Stimulated activated effector memory CD8-positive, alpha-beta T cell treated with anti-CD3 and anti-CD28 coated beads, Interleukin-12 subunit alpha, Interleukin-12 subunit beta, amount 100 ng/mL, for 72 hours (primary cell): ENCODE results near the gene VPS50.

ENCODE experiments used
- ATAC-seq: fragments of 150-1000 bp; cut with Tn5 transposase; 2 replicates; pipeline ENCODE4 v1.10.0; 2021
- DNase-seq, 2 donors: peaks; one replicate each; pipeline ENCODE4 v3.0.0; 2021 to 2022; ENCODE audit warnings: low spot score in 2 of 2
- H3K27ac Mint-ChIP-seq: one replicate; pipeline ENCODE4 v1.8.0; 2022; ENCODE audit warnings: mild to moderate bottlenecking, mixed read lengths
- H3K36me3 Mint-ChIP-seq: one replicate; pipeline ENCODE4 v1.8.0; 2022; ENCODE audit warnings: mild to moderate bottlenecking, mixed read lengths
- H3K4me1 Mint-ChIP-seq: one replicate; pipeline ENCODE4 v1.8.0; 2022; ENCODE audit warnings: mixed read lengths
- H3K4me3 Mint-ChIP-seq: one replicate; pipeline ENCODE4 v1.8.0; 2022; ENCODE audit warnings: mild to moderate bottlenecking, mixed read lengths
- H3K9me3 Mint-ChIP-seq: one replicate; pipeline ENCODE4 v1.8.0; 2022; ENCODE audit warnings: mixed read lengths

VPS50 gene

DNA sequence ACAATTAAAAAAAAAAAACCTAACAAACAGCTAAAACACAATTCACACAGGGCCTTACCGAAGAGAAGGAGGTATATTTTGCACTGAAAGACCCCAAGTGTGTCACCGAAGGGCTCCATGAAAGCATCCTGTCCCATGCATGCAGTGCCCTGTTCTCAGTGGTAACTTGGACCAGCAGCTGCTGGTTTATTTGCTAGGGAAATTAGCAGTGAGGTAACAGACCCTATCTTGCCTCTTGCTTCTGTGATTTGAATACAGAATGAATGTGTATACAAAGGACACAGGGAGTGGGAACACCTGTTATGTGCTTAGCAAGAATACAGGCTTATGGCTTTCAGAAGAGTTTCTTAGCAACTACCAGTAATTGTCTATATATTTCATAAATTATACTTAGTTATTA lies 5.9 kb upstream of the VPS50 start, which contains the start of gene HEPACAM2:
Gene HEPACAM2, minus strand, starts transcription at position 160 of the 400 bp plus-strand sequence.
- Mint-ChIP-seq H3K4me3 (no peak within 1 kb of the TSS), H3K27ac (no peak within 1 kb of the TSS), H3K9me3 (no peaks in the 10 kb centered on the region), H3K36me3 (no peaks in the 10 kb centered on the region), H3K4me1 (no peaks in the 10 kb centered on the region)
- no peak for DNase-seq
- no peak for ATAC-seq

DNA sequence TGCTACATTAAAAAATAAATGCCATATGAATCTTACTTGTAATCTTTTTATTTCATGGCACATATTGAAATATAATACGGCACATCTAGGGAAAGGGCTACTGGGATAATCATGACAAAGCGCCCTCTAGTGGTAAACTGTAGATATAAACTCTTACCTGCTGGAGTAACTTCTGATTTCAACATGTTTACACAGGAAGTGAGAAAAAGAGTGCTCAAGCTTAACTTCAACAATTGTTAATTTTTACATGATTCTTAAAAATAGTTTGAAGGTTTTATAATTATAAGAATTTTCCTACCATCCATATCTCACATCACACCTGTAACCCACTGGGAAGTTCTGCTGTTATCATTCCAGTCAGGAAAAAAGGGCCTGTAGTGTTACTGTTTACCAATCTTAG lies 3.9 kb upstream of the VPS50 start:
- ATAC-seq (no peak), DNase-seq (no peak)
- Mint-ChIP-seq H3K27ac (no peak overlapping the region), H3K9me3 (no peaks in the 10 kb centered on the region), H3K36me3 (no peaks in the 10 kb centered on the region), H3K4me1 (peaks cover 11% of the 10 kb centered on the region), H3K4me3 (no peak overlapping the region)

DNA sequence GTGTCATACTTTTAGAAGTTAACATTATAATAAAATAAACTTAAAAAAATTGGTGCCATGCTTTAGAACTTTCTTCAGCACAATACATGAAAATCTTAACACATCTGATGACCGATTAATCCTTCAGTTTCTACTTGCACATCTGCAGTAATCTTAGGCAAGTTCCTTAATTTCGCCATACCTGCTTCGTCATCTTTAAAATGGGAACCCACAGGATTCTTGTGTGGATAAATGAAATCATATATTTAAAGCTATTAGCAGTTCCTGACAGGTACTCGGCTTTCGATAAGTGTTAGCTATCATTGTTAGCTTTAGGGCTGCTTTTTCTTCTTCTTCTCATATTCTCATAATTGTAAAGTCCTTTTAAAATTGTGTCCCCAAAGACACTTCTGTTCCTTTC lies 907 bp upstream of the VPS50 start:
- DNase-seq (no peak), ATAC-seq (no peak)
- peaks cover 11% of the 10 kb centered on the region for H3K4me1 Mint-ChIP-seq
- H3K27ac Mint-ChIP-seq = peak overlapping the region; percentile 91
- H3K4me3 Mint-ChIP-seq = peak overlapping the region; percentile 92
- H3K36me3 Mint-ChIP-seq = no peaks in the 10 kb centered on the region
- no peaks in the 10 kb centered on the region for H3K9me3 Mint-ChIP-seq

DNA sequence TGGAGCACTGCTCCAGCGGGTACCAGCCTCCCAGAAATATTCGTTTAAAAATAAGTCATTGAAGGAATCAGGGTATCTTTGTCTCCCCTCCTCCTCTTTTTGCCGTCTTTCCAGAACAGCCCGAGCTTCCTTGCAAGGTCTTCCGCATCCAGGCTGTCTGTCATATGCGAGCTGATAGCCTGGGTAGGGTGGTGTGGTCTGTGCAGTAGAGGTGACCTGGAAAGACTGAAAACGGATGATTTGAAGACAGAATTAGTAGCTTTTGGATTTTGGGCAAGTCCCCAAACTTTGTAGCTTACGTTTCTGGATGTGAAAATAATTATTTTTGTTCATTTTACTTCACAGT lies 480 bp downstream of the VPS50 start:
- ATAC-seq (peak; percentile 0), DNase-seq (no peak)
- no peaks in the 10 kb centered on the region for H3K36me3 Mint-ChIP-seq
- H3K4me1 Mint-ChIP-seq = peaks cover 11% of the 10 kb centered on the region
- peak overlapping the region; percentile 91 for H3K27ac Mint-ChIP-seq
- no peaks in the 10 kb centered on the region for H3K9me3 Mint-ChIP-seq
- H3K4me3 Mint-ChIP-seq = peak overlapping the region; percentile 92

DNA sequence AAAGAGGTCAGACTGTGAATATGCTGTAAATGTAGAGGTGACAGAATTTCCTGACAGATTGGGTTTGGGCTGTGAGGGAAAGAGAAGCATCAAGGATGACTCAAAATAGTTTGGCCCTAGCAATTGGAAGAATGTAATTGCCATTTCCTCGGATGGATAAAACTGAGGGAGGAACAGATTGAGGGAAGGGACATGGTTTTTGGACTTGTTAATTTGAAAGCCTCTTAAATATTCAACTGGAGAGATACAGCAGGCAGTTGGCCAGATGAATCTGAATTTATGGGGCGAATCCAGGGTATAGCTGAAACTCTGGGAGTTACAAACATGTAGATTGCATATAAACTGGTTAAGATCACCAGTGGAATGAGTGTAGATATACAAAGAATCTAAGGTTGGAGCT lies 3.4 kb downstream of the VPS50 start:
- ATAC-seq = no peak
- Mint-ChIP-seq H3K36me3 (peaks cover 5% of the 10 kb centered on the region), H3K4me3 (no peak overlapping the region), H3K27ac (no peak overlapping the region), H3K9me3 (no peaks in the 10 kb centered on the region), H3K4me1 (peaks cover 11% of the 10 kb centered on the region)
- no peak for DNase-seq

DNA sequence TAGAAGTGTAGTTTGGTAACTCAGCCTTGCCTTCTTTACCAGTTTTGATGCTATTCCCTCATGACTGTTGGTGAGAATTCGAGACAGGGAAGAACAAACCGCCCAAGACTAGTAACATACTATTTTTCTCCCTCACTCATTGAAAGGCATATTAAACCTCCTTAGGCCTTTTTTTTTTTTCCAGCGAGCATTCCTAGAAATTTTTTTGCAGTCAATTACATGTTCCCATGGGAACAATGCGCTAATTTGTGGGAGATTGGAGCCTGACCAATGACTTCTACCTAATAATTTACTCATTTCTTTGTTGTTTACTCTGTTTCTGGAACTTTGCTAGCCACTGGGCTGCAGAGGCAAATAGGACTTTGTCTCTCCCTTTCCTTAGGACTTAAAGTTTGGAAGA lies 6.0 kb downstream of the VPS50 start:
- Mint-ChIP-seq H3K27ac (no peak overlapping the region), H3K4me1 (no peaks in the 10 kb centered on the region), H3K4me3 (no peak overlapping the region), H3K9me3 (no peaks in the 10 kb centered on the region), H3K36me3 (peaks cover 15% of the 10 kb centered on the region)
- no peak for DNase-seq
- ATAC-seq = no peak

DNA sequence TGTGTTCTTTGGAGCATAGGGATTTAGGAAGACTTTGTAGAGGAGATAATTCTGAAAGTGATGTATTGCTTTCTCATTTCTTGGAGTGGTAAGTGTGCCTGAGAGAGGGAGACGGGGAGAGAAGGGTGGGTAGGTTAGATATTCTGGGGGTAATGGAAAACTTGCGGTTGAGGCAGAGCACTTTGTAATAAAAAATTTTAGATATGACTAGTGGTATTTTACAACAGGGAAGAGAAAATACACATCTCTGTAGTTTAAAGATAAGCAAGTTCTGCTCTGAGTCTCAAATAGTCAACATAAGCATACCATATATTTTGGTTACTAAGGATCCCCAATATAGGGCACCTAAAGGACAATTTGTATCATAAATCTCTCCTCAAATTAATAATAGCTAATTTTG lies 6.6 kb downstream of the VPS50 start:
- no peak for ATAC-seq
- Mint-ChIP-seq H3K36me3 (peaks cover 15% of the 10 kb centered on the region), H3K4me1 (no peaks in the 10 kb centered on the region), H3K9me3 (no peaks in the 10 kb centered on the region), H3K27ac (no peak overlapping the region), H3K4me3 (no peak overlapping the region)
- DNase-seq = no peak

DNA sequence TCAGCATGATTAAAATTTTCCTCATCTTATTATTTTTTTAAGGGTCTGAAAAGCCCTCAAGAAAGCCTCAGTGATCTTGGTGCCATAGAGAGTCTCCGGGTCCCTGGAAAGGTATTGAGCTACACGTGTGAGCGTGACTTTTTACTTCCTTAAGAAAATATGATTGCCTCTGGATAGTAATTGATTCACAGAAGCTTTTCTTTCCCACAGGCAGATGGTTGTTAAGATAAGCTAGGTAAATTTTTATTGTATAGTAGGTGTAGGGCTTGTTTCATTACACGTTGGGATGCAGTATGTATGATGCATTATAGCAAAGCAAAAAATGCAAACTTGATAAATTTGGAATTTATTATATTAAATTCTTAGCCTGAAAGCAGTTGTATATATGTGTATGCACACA lies 7.7 kb downstream of the VPS50 start:
- Mint-ChIP-seq H3K36me3 (peaks cover 15% of the 10 kb centered on the region), H3K4me3 (no peak overlapping the region), H3K9me3 (no peaks in the 10 kb centered on the region), H3K4me1 (peaks cover 3% of the 10 kb centered on the region), H3K27ac (no peak overlapping the region)
- ATAC-seq = no peak
- no peak for DNase-seq

DNA sequence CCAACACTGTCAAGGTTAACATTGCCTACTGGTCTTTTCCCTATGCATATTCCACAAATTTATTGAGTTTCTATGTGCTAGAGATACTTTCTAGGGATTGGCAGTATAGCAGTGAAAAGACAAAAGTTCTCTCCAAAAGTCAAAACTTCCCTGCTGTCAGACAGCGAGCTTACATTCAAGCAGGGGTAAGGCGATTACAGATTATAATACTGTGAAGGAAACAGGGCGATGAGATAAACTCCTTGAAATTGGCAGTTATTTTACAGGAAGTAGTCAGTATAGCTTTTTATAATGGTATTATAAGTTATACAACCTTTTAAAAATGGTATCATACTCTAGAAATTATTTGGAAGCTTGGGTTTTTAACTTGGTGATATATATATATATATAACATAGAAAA lies 9.9 kb downstream of the VPS50 start:
- DNase-seq = no peak
- Mint-ChIP-seq H3K9me3 (no peaks in the 10 kb centered on the region), H3K36me3 (peaks cover 15% of the 10 kb centered on the region), H3K4me3 (no peak overlapping the region), H3K27ac (no peak overlapping the region), H3K4me1 (peaks cover 6% of the 10 kb centered on the region)
- ATAC-seq = no peak

DNA sequence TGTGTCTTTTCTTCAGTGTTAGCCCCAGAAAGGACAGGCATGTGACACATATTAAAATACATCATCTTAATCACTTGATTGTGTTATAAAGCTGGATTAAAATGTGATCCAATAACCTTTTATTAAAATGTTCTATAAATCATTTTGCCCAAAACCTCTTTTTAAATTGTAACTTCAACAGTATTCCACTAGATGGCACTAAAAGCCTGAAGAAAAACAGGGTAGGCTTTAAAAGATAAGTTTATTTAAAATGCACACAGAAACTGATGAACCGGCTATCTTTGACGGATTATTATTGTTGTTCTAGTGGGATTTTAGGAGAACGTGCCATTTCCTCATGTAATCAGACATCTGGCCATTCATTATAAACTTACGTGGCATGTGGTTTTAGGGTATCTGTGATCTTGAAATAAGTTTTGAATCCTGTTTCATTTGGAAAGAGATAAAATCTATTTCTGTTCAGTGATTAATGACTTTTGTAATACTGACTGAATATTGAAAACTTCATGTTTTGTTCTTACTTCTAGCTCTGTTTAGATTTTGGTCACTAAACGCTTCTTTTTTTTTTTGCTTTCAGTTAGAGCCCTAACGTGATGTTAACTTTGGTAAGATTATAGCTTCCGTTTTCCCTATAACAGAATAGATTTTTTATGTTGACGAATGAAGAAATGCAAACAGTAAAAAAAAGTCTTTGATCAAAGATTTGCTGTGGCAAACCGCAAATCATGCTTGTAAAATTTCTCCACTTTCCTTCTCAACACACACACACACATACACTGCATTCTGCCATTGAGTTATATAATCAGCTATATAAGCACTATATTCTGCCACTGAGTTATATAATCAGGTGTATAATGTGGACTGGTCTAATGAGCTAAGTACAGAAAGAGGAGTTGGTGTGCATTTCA lies 13.6 kb downstream of the VPS50 start:
- no peak for DNase-seq
- peak; percentile 44 for ATAC-seq

DNA sequence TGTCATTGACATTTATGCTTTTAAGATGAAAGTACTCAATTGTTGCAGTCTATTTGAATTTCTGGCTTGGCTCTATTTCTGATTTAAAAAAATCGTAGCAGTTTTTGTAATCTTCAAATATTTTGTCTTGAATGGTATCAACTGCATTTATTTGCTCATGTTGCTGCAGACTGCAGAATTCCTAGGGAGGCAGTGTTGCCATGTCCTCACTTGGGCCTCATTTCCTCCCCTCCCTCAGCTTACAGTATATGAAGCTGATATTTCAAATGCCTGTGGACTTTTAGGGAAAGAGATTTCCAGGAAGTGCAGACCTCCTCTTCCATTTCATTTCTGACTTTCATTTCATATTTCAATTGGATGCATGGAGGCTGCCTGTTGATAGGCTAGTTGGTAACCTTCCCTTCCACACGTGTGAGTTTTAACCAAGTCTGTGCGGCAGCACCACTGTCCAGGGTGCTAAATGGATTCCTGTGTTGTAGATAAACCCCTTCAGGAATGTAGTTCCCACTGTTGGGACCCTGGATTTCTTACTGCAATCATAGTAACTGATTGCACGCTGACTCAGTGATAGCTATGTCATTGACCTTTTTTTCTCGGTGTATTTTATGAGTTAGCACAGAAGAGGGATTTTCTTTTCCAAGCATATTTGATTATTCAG lies 17.5 kb downstream of the VPS50 start:
- peaks cover 5% of the 10 kb centered on the region for H3K36me3 Mint-ChIP-seq
- ATAC-seq (no peak), DNase-seq (no peak)
- peaks cover 11% of the 10 kb centered on the region for H3K4me1 Mint-ChIP-seq
- no peak overlapping the region for H3K4me3 Mint-ChIP-seq
- no peak overlapping the region for H3K27ac Mint-ChIP-seq
- no peaks in the 10 kb centered on the region for H3K9me3 Mint-ChIP-seq

More for the DNA sequence above, 13.6 kb downstream of the VPS50 start:
- H3K36me3 Mint-ChIP-seq = peaks cover 8% of the 10 kb centered on the region
- peak overlapping the region; percentile 41 for H3K4me3 Mint-ChIP-seq
- no peaks in the 10 kb centered on the region for H3K9me3 Mint-ChIP-seq
- H3K4me1 Mint-ChIP-seq = peaks cover 9% of the 10 kb centered on the region
- H3K27ac Mint-ChIP-seq = no peak overlapping the region

DNA sequence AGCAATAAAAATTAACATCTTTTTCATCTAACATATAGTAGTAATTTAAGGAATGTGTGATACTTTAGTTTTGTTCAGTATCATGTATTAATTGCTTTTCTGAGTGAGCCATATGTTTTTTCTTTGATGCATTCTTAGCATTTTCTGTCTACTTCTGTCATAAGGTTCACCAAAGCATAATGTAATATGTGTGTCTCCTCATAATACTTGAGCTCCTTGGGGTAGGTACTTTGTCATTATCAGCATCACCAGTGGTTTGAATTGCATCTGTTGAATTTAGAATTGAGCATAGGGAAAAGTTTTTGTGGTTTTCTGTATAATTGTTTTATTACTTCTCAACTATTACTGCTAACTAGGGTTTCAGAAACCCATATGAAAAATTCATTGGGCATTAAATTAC lies 26.5 kb downstream of the VPS50 start:
- no peak overlapping the region for H3K27ac Mint-ChIP-seq
- peaks cover 39% of the 10 kb centered on the region for H3K36me3 Mint-ChIP-seq
- ATAC-seq (no peak), DNase-seq (no peak)
- no peak overlapping the region for H3K4me3 Mint-ChIP-seq
- no peaks in the 10 kb centered on the region for H3K9me3 Mint-ChIP-seq
- H3K4me1 Mint-ChIP-seq = no peaks in the 10 kb centered on the region

DNA sequence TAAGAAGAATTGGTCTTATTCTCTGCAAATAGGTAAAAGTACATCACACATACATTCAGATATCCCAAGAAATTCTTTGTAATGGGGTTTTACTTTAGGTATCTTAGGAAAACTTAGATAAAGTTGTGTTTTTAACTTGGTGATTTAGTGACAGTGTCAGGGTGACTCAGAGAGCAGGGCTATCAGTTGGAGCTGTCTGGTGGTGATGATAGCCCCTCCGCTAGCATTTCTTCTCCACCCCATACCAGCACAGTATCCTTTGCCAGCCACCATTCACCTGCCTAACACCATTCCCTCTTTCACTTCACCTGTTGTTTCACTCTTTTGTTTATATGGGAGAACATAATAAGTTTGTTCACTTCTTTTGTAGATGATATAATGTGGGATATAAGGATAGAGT lies 30.4 kb downstream of the VPS50 start:
- Mint-ChIP-seq H3K9me3 (no peaks in the 10 kb centered on the region), H3K4me3 (no peak overlapping the region), H3K27ac (no peak overlapping the region), H3K36me3 (peaks cover 31% of the 10 kb centered on the region), H3K4me1 (no peaks in the 10 kb centered on the region)
- no peak for DNase-seq
- no peak for ATAC-seq

DNA sequence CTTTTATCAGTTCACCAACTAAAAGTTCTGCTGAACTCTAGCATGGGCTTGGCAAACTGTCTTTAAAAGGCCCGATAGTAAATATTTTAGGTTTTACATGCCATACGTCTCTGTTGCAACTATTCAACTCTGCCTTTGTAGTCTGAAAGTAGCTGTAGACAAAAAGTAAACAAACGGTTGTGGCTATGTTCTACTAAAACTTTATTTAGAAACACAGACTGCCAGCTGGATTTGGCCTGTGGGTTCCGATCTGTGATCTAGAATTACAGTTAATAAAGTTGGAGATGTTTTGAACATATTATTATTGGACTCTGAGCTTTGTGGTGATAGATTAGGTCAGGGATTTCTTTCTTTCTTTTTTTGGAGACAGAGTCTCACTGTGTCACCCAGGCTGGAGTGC lies 33.1 kb downstream of the VPS50 start:
- no peaks in the 10 kb centered on the region for H3K9me3 Mint-ChIP-seq
- no peaks in the 10 kb centered on the region for H3K4me1 Mint-ChIP-seq
- no peak overlapping the region for H3K27ac Mint-ChIP-seq
- H3K36me3 Mint-ChIP-seq = peaks cover 29% of the 10 kb centered on the region
- ATAC-seq = no peak
- H3K4me3 Mint-ChIP-seq = no peak overlapping the region
- no peak for DNase-seq

DNA sequence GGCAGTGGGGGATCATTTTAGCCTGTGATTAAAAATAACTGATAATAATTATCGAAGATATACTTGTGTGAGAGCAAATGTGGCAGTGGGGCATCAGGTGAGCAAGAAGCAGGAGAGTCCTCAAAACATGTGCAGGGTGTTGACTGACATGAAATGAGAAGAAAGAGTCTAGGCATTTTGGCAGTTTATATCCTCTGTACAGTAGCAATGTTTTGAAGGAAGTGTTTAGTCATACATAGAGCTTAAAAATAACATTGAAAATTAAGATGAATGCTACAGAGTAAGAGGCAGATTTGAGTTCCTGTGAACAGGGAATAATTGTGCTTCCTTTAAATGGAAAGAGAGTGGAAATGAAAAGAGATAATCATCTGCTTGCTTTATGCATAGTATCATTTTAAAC lies 47.4 kb downstream of the VPS50 start:
- DNase-seq (no peak), ATAC-seq (no peak)
- peak overlapping the region; percentile 11 for H3K27ac Mint-ChIP-seq

DNA sequence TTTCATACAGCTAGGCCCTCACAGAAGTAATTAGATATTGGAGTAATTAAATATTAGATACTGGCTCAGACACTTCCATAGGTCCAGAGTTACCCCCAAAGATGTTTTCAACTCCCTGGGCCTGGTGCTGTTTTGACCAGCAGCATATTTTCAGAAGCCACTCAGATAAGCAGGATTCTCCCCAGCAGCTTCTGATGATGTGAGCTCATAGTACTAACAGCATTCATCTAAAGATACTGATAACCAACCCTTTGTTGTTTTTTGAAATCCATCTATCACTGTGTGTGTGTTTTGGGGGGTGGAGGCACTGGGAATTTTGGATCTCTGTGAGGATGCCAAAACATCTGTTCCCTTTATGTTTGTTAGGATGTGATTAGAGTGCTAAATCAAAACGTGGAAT lies 52.7 kb downstream of the VPS50 start:
- peaks cover 5% of the 10 kb centered on the region for H3K36me3 Mint-ChIP-seq
- no peak overlapping the region for H3K27ac Mint-ChIP-seq
- H3K4me3 Mint-ChIP-seq = no peak overlapping the region
- ATAC-seq (no peak), DNase-seq (no peak)
- peaks cover 7% of the 10 kb centered on the region for H3K4me1 Mint-ChIP-seq
- no peaks in the 10 kb centered on the region for H3K9me3 Mint-ChIP-seq

More for the DNA sequence above, 47.4 kb downstream of the VPS50 start:
- Mint-ChIP-seq H3K36me3 (peaks cover 23% of the 10 kb centered on the region), H3K9me3 (no peaks in the 10 kb centered on the region), H3K4me1 (peaks cover 7% of the 10 kb centered on the region), H3K4me3 (no peak overlapping the region)
